Measurements from ENCODE around the gene CDC14B. TPM values are rescaled to one million over a fixed set of nuclear protein-coding genes. Genes with fewer than 3 reads are reported as not detected.

CDC14B gene
- total and polyA plus RNA-seq, 4 donors, result 2.9 to 29.8 (median 8.0) TPM

GRCh38 chr9:96618209-96619123 is 1.2 kb downstream of the CDC14B start:
- Histone ChIP-seq H3K4me1 (ENCODE audit: control insufficient read depth in 5 of 5, insufficient read depth in 5 of 5, low read length in 5 of 5) (peaks cover 0 to 14% (median 0%) of the 10 kb centered on the region in 5 donors), H3K9me3 (ENCODE audit: control insufficient read depth in 4 of 4, insufficient read depth in 3 of 4, low read length in 3 of 4) (no peaks in the 10 kb centered on the region), H3K27ac (ENCODE audit: low read depth in 1 of 2, low read length in 1 of 2) (peak overlapping the region; percentile 1 to 90), H3K9ac (ENCODE audit: insufficient read depth in 1 of 2, low read length in 2 of 2) (peak overlapping the region in 1 of 2 donors; percentile 46), H3K27me3 (ENCODE audit: control insufficient read depth in 3 of 3, insufficient read depth in 3 of 3, low read length in 2 of 3) (no peaks in the 10 kb centered on the region), H3K4me3 (peak overlapping the region; percentile 62), H3K36me3 (ENCODE audit: control insufficient read depth in 4 of 4, insufficient read depth in 4 of 4, low read length in 4 of 4) (no peaks in the 10 kb centered on the region)
- no peak for TF ChIP-seq CTCF (IDR thresholded peaks at IDR 0.05; ENCODE audit: control extremely low read depth, extremely low read depth)
- DNase-seq (peak; percentile 42 to 54 (median 48)), ATAC-seq (ENCODE audit: insufficient read depth, low FRiP score) (peak; percentile 36)
- WGBS, 2 donors, result 8% methylated on average over 64 to 69 of the region's 69 CpGs

DNA sequence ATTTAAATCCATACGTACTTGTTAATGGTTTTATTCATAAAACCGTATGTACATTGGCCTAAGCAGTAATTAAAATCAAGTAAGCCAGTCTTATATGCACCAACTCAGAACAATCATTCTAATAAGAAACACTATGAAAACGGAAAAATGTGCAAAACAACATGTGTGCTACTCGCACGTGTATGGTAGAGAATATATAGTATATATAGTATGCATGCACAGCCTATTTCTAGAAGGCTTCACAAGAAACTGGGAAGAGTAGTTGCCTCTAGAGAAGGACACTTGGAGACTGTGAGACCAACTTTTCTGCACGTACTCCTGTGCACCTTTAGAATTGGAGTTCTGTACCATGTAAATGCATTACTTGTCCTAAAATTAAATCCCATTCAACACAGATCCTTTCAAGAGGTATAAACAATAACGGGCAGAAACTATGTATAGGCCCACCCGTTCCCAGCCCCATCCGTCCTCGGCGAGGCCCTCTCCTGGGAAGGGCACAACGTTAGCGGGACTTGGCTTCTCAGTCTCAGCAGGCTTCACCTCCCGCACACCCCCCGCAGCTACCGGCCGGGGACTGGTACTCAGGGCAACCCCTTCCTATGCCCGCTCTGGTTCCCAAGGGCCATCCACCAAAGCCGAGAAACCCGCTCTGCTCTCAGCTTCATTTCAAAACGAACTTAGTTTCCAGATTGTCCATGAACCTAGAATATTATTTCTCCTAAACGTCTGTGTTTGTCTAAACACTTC is 2.0 kb downstream of the CDC14B start:
- no peak overlapping the region for H3K4me3 ChIP-seq
- H3K9ac ChIP-seq (ENCODE audit: insufficient read depth in 1 of 2, low read length in 2 of 2), result no peak overlapping the region
- peak overlapping the region in 1 of 2 donors; percentile 90 for H3K27ac ChIP-seq (ENCODE audit: low read depth in 1 of 2, low read length in 1 of 2)
- peak in 1 of 3 donors; percentile 15 for DNase-seq
- no peaks in the 10 kb centered on the region for H3K27me3 ChIP-seq (ENCODE audit: control insufficient read depth in 3 of 3, insufficient read depth in 3 of 3, low read length in 2 of 3)
- TF ChIP-seq CTCF (IDR thresholded peaks at IDR 0.05; ENCODE audit: control extremely low read depth, extremely low read depth), result no peak
- H3K9me3 ChIP-seq (ENCODE audit: control insufficient read depth in 4 of 4, insufficient read depth in 3 of 4, low read length in 3 of 4), result no peaks in the 10 kb centered on the region
- peaks cover 0 to 14% (median 1%) of the 10 kb centered on the region in 5 donors for H3K4me1 ChIP-seq (ENCODE audit: control insufficient read depth in 5 of 5, insufficient read depth in 5 of 5, low read length in 5 of 5)
- no peak for ATAC-seq (ENCODE audit: insufficient read depth, low FRiP score)
- no peaks in the 10 kb centered on the region for H3K36me3 ChIP-seq (ENCODE audit: control insufficient read depth in 4 of 4, insufficient read depth in 4 of 4, low read length in 4 of 4)
- 84 to 89% methylated on average over 22 of the region's 22 CpGs for WGBS, 2 donors

DNA sequence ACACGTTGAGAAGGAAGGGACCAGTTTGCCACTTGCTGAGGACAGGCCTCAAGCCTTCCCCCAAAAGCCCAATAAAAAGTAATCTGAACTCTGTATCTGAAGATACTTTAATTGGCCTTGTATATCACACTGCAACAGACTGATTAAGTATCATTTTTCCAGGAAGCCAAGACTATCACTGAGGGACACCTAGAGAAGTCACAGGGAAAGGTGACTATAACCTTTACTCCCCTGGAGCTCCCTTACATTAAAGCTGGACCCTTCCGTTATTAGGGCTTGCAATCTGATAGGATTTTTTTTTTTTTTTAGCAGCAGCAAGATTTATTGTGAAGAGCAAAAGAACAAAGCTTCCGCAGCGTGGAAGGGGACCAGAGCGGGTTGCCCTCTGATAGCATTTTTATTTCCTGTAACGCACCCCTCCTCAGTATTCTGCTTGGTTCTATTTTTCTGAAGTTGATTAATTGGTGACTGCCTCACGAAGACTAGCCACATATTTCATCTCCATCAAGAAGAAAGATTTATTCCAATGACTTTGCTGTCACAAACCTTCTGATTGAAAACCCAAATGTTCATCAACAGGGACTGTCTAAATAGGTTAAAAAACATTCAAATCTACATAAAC is 2.7 kb downstream of the CDC14B start:
- H3K4me1 ChIP-seq (ENCODE audit: control insufficient read depth in 5 of 5, insufficient read depth in 5 of 5, low read length in 5 of 5), result peaks cover 0 to 20% (median 6%) of the 10 kb centered on the region in 5 donors
- TF ChIP-seq CTCF (IDR thresholded peaks at IDR 0.05; ENCODE audit: control extremely low read depth, extremely low read depth), result no peak
- no peaks in the 10 kb centered on the region for H3K9me3 ChIP-seq (ENCODE audit: control insufficient read depth in 4 of 4, insufficient read depth in 3 of 4, low read length in 3 of 4)

More for the DNA sequence above, 2.7 kb downstream of the CDC14B start:
- WGBS, 2 donors, result 86 to 89% methylated on average over 7 of the region's 7 CpGs
- H3K9ac ChIP-seq (ENCODE audit: insufficient read depth in 1 of 2, low read length in 2 of 2), result no peak overlapping the region
- H3K27me3 ChIP-seq (ENCODE audit: control insufficient read depth in 3 of 3, insufficient read depth in 3 of 3, low read length in 2 of 3), result no peaks in the 10 kb centered on the region
- no peak overlapping the region for H3K4me3 ChIP-seq
- DNase-seq (no peak), ATAC-seq (ENCODE audit: insufficient read depth, low FRiP score) (no peak)
- no peak overlapping the region for H3K27ac ChIP-seq (ENCODE audit: low read depth in 1 of 2, low read length in 1 of 2)
- no peaks in the 10 kb centered on the region for H3K36me3 ChIP-seq (ENCODE audit: control insufficient read depth in 4 of 4, insufficient read depth in 4 of 4, low read length in 4 of 4)
